Measurements from ENCODE around the gene LPO. TPM values are rescaled to one million over a fixed set of nuclear protein-coding genes. Genes with fewer than 3 reads are reported as not detected.

Gene LPO
- polyA plus RNA-seq, 1 donor from 2014 or later: not detected

GRCh38 chr17:58313815-58314705 lies 75.7 kb downstream of the LPO start:
- Histone ChIP-seq H3F3A (ENCODE audit: insufficient read depth, low read length, poor library complexity, severe bottlenecking) (no peaks in the 10 kb centered on the region), H2AFZ (ENCODE audit: low read depth, low read length) (no peak overlapping the region), H3K27ac (ENCODE audit: low read length) (no peak overlapping the region), H3K4me2 (ENCODE audit: low read length) (no peak overlapping the region), H3K79me2 (replicated peaks; ENCODE audit: insufficient read depth, low read length) (no peaks in the 10 kb centered on the region), H3K27me3 (ENCODE audit: insufficient read depth, low read depth, low read length) (no peaks in the 10 kb centered on the region), H4K20me1 (ENCODE audit: insufficient read depth) (no peaks in the 10 kb centered on the region), H3K36me3 (ENCODE audit: insufficient read depth, low read length) (no peaks in the 10 kb centered on the region), H3K9me2 (ENCODE audit: insufficient read depth, low read length) (no peaks in the 10 kb centered on the region), H3K9me3 (ENCODE audit: low read length) (no peaks in the 10 kb centered on the region), H3K4me3 (ENCODE audit: low read length) (no peak overlapping the region), H3K9ac (ENCODE audit: low read length) (no peak overlapping the region)
- TF ChIP-seq TAF1 (IDR thresholded peaks at IDR 0.05; ENCODE audit: low read depth) (no peak), SMC3 (conservative IDR thresholded peaks at IDR 0.05; ENCODE audit: poor library complexity) (no peak), CTCF (IDR thresholded peaks at IDR 0.05; ENCODE audit: poor library complexity, severe bottlenecking) (no peak), REST (IDR thresholded peaks at IDR 0.05; ENCODE audit: borderline replicate concordance) (no peak), POLR2AphosphoS5 (IDR thresholded peaks at IDR 0.05) (peak; percentile 15), RAD21 (conservative IDR thresholded peaks at IDR 0.05) (no peak), EP300 (conservative IDR thresholded peaks at IDR 0.05; ENCODE audit: poor library complexity, severe bottlenecking) (peak; percentile 64), MXI1 (conservative IDR thresholded peaks at IDR 0.05; ENCODE audit: poor library complexity, severe bottlenecking) (no peak), EZH2 (IDR thresholded peaks at IDR 0.05; ENCODE audit: borderline replicate concordance, insufficient read depth, low read length, poor library complexity, severe bottlenecking) (no peak)

GRCh38 chr17:58314706-58315015 lies 76.3 kb downstream of the LPO start:
- H3K9me3 ChIP-seq (ENCODE audit: low read length): no peaks in the 10 kb centered on the region
- H3K79me2 ChIP-seq (replicated peaks; ENCODE audit: insufficient read depth, low read length): no peaks in the 10 kb centered on the region
- H3K27me3 ChIP-seq (ENCODE audit: insufficient read depth, low read depth, low read length): no peaks in the 10 kb centered on the region
- no peak overlapping the region for H3K4me2 ChIP-seq (ENCODE audit: low read length)
- no peak for TF ChIP-seq CTCF (IDR thresholded peaks at IDR 0.05; ENCODE audit: poor library complexity, severe bottlenecking)
- TF ChIP-seq SMC3 (conservative IDR thresholded peaks at IDR 0.05; ENCODE audit: poor library complexity): no peak
- TF ChIP-seq POLR2AphosphoS5 (IDR thresholded peaks at IDR 0.05): no peak
- no peak for TF ChIP-seq RAD21 (conservative IDR thresholded peaks at IDR 0.05)
- no peak for TF ChIP-seq TAF1 (IDR thresholded peaks at IDR 0.05; ENCODE audit: low read depth)
- no peak for TF ChIP-seq REST (IDR thresholded peaks at IDR 0.05; ENCODE audit: borderline replicate concordance)
- no peak for TF ChIP-seq MXI1 (conservative IDR thresholded peaks at IDR 0.05; ENCODE audit: poor library complexity, severe bottlenecking)
- TF ChIP-seq EP300 (conservative IDR thresholded peaks at IDR 0.05; ENCODE audit: poor library complexity, severe bottlenecking): no peak
- TF ChIP-seq EZH2 (IDR thresholded peaks at IDR 0.05; ENCODE audit: borderline replicate concordance, insufficient read depth, low read length, poor library complexity, severe bottlenecking): no peak
- H3K9ac ChIP-seq (ENCODE audit: low read length): no peak overlapping the region
- H3K4me3 ChIP-seq (ENCODE audit: low read length): no peak overlapping the region
- no peak overlapping the region for H2AFZ ChIP-seq (ENCODE audit: low read depth, low read length)
- no peaks in the 10 kb centered on the region for H3K9me2 ChIP-seq (ENCODE audit: insufficient read depth, low read length)
- H3K36me3 ChIP-seq (ENCODE audit: insufficient read depth, low read length): no peaks in the 10 kb centered on the region
- H3K27ac ChIP-seq (ENCODE audit: low read length): no peak overlapping the region
- H3F3A ChIP-seq (ENCODE audit: insufficient read depth, low read length, poor library complexity, severe bottlenecking): no peaks in the 10 kb centered on the region
- H4K20me1 ChIP-seq (ENCODE audit: insufficient read depth): no peaks in the 10 kb centered on the region
